Non-pigmented ciliary epithelial cell (primary cell): ENCODE data around the gene MDH2.
A peak's percentile ranks its signal among the peaks of the same experiment; 100 is the strongest.
"Not testable (repeated sequence)": the region's sequence is repeated elsewhere in the genome, so short reads cannot be mapped to it uniquely, and the experiment has no call there.

ENCODE experiments used
- DNase-seq: peaks from one replicate; pipeline ENCODE4 v3.0.0-alpha.2; 2010; ENCODE audit warnings: low read depth

The MDH2 gene, protein sequence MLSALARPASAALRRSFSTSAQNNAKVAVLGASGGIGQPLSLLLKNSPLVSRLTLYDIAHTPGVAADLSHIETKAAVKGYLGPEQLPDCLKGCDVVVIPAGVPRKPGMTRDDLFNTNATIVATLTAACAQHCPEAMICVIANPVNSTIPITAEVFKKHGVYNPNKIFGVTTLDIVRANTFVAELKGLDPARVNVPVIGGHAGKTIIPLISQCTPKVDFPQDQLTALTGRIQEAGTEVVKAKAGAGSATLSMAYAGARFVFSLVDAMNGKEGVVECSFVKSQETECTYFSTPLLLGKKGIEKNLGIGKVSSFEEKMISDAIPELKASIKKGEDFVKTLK

DNA sequence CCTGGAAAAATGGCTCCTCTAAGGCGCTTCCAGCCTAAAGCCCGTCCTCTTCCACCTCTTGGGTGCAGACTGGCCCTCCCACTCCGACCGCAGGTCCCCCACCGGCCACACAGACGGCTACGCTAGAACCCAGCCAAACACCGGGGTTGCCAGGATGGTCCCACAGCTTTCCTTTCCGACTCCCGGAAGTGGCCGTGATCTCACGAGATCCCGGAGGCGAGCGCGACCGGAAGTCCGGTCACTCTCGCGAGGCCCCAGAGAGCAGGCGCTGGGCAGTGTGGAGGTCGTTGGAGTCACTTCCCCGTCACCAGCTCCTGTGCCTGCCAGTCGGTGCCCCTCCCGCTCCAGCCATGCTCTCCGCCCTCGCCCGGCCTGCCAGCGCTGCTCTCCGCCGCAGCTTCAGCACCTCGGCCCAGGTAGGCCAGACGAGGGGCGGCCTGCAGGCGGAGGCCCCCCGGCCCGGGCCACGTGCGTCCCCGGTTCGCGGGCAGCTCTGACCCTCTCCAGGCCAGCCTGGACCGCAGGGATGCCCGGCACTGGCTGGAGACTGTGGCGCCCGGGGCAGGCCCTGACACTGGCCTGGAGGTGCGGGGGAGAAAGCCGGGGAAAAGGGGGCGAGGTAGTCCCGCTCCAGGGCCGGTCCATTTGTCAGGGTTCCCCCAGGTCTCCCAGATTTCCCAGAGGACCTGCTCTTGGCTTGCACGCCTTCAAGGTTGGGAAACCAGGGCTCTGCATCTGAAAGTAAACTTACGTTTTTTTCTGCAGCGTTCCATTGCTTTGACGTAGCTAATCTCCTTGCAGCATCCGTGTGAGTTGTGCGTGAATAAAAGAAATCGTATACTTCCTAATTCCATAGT, at the start of gene MDH2, which contains the start of gene STYXL1:
Gene MDH2, plus strand, starts transcription at position 296 of the 857 bp plus-strand sequence. Its CDS starts 55 bp downstream, at position 351.
Gene STYXL1, minus strand, starts transcription at position 190 of the 857 bp plus-strand sequence. CDS start 17,477 bp downstream, outside the sequence.
- DNase-seq: peak; percentile 72

DNA sequence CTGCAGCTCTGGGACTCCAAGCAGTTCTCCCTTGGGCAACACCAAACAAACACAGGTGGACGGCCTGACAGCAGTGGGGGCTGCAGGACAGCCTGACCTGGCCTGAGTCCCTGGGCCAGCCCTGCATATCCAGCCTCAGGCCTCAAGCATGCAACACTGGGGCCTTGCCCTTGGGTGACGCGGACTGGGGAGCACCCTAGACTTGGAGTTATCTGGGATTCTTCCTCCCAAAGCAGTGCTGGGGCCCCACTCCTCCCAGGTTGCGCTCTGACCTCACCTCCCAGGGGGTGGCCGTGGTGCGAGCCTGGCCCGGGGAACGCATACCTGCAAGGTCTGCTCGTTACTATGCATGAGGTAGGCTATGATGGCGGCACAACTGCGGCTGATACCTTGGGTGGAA, 47.3 kb upstream of the MDH2 start:
- DNase-seq: no peak

DNA sequence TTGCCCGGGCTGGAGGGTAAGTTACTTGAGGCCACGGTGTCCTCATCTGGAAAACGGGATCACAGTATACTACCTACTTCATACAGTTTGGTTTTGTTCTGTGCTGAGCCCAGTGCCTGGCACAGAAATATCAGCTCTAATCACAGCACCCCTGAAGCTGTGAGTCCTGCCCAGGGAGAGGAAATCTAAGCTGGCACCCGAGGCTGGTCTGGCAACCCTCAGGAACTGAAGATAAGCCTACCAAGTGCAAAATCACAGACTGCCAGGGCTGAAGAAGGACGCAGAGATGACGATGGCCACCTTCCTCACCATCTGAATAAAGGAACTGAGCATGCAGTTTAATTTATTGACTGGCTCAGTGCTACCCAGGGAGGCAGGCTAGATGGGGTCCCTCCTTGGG, 45.8 kb upstream of the MDH2 start:
- DNase-seq: no peak

DNA sequence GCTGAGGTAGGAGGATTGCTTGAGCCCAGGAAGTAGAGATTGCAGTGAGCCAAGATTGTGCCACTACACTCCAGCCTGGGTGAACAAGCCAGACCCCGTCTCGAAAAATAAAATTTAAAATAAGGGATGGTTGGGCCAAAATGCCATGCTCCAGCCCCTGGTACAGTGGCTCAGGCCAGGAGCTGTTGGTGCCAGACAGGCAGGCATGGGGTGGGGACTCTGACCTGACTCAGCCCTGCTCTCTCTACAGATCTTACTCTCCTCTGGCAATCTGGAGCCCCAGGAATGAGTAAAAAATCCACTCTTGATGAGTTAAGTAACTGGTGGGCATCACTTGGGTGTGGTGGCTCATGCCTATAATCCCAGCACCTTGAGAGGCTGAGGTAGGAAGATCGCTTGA, 45.1 kb upstream of the MDH2 start:
- DNase-seq: no peak

DNA sequence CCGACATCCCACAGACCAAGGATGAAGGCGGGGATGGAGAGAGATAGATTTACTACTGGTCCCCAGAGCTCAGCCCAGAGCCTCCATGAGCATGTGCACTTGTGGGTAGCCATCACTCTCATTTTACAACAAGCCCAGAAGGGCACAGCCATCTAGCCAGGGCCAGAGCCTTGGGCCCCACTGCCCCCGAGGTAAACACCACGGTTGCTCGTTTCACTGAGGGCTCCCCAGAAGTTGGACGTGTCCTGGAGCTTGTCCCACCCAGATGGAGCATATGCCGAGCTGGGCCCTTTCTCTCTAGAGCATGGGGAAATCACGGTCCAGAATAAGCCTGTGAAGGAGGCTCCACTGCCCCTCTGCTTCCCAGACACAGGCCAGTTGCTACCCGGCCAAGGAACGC, 44.6 kb upstream of the MDH2 start:
- no peak for DNase-seq

DNA sequence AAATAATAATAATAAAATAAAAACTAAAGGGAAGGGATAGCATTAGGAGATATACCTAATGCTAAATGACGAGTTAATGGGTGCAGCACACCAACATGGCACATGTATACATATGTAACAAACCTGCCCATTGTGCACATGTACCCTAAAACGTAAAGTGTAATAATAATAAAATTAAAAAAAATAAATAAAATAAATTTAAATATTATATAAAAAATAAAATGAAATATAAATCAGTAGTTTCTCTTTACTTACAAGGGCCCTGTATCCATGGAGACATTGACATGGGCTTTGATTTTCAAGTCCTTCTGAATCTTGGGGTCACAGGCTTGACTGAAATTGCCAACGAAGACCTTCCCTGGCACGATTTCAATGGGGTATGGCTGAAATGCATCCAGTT, 42.9 kb upstream of the MDH2 start:
- not testable (repeated sequence) for DNase-seq

DNA sequence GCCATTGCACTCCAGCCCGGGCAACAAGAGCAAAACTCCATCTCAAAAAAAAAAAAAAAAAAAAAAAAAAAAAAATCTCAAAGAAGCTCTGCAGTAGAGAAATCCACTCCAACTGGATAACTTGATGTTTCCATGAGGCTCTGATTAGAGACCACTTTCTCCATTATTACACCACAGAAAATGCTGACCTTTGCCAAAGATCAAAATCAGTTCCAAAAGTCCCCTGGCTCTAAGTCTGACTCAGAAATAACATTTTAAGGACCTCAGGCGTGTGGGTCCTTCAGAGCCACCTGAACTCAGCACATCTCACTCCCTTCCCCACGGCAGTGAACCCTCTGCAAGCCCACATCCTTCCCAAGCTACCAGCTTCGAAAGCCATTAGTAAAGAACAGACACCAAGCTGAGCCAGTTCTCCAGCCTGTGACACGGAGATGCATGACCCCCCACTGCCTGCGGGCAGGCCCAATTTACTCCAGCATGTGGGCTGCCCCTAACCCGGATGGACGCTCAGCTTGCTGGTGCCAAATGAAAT, 39.7 kb upstream of the MDH2 start:
- no peak for DNase-seq

DNA sequence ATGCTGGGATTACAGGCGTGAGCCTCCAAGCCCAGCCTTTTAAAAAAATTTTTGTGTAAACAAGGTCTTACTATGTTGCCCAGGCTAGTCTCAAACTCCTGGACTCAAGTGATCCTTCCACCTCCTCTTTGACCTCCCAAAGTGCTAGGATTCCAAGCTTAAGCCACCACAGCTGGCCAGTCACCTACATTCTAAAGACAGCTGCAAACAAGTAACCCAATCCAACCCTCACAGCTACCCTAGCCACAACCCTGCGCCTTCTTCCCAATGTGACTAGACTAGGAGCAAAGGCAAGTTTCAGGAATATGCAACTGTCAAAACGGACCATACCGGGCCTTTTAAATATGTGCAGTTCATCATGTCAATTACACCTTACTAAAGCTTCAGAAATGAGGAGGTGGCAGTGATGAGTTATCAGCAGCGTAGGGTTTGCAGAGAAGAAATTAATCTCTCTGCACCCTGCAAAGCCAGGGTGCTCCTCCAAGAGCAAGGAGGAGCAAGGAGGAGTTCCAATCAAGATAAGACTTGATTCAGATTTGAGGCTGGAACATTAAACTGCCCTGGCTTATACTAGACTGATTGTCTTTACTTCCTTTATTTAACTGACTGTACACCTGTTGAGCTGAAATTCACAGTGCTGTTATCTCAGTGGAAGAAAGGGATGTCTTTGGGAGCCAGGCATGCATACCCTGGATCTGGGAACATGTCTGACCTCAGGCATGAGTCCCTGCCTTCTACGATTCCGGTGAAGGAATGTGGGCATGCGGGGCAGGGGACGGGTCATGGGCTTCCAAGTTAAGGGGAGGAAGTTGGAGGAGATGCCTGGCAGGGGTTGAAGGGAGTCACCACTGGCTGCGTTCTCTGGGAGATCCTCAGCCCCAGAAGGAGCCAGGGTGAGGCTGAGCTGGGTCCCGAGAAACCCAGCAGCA, 38.0 kb upstream of the MDH2 start:
- DNase-seq: no peak

DNA sequence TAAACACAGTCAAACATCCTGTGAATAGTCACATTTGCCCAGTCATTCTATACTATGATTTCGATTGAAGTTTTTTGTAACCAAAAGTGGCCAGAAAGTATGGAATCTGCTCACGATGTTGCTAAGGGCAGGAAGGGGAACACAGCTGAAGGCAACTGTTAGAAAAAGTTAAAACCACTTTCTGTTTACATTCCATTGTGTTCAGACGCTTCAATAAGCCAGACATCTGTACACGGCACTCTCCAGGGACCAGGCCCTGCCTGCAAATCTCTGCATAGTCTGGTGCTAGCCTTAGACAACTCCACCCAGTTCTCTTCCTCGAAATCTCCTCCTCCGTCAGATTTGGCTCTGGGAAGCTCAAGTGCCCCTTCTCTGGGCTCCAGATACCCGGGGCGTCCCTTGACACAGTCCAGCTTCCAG, 36.5 kb upstream of the MDH2 start:
- DNase-seq: peak; percentile 48

DNA sequence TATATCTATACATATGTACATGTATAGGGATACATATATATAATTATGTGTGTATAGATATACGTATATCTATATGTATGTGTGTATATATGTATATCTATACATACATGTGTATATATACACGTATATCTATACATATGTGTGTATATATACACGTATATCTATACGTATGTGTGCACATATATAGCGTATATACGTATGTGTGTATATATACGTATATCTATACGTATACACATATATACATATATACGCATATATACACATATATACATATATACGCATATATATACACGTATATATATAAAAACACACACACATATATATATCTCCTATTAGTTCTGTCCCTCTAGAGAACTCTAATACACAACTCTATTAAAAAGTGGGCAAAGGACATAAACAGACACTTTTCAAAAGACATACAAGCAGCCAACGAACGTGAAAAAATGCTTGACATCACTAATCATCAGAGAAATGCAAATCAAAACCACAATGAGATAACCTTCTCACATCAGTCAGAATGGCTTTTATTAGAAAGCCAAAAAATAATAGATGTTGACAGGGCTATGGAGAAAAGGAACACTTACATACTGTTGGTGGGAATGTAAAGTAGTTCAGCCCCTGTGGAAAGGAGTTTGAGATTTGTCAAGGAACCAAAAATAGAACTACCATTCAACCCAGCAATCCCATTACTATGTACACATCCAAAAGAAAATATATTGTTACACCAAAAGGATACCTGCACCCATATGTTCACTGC, 31.5 kb upstream of the MDH2 start:
- DNase-seq: peak; percentile 37

DNA sequence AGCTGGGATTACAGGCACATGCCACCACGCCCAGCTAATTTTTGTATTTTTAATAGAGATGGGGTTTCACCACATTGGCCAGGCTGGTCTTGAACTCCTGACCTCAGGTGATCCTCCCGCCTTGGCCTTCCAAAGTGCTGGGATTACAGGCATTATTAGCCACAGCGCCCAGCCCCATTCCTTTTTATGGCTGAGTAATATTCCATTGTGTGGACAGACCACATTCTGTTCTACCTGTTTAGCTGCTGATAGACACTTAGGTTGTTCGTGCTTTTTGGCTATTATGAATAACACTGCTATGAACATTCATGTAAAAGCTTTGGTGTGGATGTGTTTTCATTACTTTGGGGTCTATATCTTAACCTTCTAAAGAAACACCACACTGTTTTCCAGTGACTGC, 29.4 kb upstream of the MDH2 start:
- DNase-seq: not testable (repeated sequence)

DNA sequence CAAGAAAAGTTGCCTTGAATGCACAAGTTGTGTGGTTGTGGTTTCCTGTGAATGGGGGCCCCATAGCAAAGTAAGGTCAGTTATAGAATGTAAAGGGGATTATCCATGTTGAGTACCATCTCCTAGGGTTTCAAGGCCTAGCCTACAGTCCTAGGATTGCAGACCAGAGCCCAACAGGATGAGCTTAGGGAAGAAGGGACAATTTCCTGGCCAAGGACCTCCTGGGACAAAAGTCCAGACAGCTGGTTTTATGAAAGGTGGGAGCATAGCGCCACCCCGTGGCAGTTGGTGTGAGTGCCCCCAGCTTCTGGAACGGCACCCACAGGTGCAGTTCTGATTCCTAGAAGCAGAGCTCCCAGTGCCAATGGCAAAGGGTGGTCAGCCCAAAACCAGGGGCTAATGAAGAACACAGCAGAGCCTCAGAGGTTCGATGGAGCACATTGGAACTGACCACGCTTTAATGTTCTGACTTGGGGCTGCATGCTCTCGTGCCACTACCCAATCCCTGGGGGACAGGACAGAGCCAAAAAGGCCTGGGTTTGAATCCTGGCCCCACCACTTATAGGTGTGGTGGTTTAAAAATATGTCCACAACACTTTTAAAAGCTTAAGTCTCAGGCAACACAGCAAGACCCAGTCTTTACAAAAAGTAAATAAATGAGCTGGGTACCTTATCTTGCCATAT, 27.7 kb upstream of the MDH2 start:
- DNase-seq: no peak

DNA sequence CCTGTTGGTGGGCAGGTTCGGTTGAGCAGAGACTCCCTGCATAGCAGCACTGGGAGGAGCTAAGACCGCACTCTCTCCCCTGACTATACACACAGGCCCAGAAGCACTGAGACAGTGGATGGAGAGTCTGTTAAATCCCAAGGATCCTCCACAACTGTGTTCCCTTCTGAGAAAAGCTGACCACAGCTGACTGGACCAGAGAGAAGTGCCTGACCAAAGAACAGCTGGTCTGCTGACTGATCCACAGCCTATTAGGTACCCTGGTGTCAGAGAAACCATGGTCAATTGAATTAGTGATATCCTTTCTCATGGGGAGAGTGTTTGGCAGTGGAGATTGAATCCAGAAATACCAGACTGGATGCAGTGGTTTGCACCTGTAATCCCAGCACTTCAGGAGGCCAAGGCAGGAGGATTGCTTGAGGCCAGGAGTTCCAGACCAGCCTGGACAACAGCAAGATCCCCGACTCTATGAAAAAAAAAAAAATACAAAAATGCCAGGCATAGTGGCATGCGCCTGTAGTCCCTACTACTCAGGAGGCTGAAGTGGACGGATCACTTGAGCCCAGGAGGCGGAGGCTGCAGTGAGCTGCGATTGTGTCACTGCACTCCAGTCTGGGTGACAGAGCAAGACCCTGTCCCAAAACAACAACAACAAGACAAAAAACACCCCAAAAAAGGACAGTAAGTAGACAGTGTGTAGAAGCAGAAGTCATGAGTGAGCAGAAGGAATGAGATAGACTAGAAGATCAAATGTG, 25.7 kb upstream of the MDH2 start:
- no peak for DNase-seq

DNA sequence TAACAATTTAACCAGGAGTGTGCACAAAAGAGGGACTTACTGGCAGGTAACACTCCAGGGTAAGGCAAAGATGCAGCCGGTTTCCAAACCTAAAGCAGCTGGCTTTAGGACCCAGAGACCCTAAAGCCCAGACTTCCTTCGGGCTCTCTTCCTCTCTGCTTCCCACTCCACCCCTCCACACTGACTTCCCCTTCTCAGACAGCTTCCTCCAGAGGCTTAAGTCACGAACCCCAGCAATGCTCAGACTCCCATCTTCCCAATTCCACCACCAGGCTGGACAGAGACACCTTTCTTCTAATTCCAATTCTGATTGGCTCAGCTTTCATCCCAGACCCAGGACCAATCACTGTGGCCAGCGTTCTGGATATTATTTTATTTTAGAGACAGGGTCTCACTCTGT, 24.9 kb upstream of the MDH2 start:
- no peak for DNase-seq

DNA sequence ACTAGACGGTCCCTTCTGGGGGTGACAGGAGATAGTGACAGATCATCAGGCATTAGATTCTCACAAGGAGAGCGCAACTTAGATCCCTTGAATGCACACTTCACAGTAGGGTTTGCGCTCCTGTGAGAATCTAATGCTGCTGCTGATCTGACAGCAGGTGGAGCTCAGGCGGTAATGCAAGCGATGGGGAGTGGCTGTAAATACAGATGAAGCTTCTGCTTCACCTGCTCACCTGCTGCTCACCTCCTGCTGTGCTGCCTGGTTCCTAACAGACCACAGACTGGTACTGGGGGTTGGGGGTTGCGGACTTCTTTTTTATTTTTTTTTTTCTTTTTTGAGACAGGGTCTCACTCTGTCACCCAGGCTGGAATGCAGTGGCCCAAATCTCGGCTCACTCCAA, 18.2 kb upstream of the MDH2 start:
- DNase-seq: not testable (repeated sequence)

DNA sequence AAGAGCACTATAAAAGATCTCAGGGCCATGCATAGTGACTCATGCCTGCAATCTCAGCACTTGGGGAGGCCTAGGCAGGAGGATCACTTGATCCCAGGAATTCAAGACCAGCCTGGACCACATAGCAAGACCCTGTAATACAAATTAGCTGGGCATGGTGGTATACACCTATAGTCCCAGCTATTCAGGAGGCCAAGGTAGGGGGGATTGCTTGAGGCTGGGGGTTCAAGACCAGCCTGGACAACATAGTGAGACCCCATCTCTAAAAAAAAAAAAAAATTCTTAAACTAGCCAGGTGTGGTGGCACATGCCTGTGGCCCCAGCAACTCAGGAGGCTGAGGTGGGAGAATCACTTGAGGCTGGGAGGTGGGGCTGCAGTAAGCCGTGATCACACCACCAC, 15.9 kb upstream of the MDH2 start:
- DNase-seq: no peak

DNA sequence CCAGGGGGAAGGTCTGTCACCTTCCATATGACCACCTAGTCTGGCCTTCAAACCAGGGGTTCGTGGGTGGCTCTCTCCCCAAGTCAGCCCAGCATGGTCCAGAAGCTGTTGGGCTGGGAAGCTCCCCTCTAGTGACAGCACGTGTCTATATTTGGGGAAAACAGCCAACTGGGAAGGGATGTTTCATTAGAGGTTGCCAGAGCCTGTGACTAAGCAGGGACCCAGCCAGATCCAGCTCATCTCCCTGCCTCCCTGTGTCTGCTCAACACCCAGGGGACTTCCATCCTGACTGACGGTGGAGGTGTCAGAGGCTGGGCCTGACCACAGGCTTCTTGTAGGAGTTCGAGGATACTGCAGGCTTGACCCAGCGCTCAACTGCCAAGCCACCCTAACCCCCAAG, 10.6 kb upstream of the MDH2 start:
- no peak for DNase-seq

DNA sequence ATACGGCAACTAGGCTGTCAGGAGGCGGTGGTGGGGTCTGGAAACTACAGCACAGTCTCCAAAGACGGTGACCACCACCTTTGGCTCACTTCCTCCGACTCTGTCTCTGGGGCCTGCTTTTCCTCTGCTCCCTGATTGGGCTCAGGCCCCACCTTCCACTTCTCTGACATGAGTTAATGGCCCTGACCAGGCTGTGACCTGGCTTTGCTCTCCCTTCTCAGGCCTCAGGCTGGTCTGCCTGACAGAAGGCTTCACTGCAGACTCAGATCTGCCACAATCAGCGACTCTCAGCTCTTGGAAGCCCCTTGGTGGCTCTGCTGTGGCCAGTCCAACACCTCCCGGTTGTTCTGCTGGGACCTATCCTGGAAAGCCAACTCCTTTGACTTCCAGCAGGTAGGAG, 7.8 kb upstream of the MDH2 start:
- no peak for DNase-seq

DNA sequence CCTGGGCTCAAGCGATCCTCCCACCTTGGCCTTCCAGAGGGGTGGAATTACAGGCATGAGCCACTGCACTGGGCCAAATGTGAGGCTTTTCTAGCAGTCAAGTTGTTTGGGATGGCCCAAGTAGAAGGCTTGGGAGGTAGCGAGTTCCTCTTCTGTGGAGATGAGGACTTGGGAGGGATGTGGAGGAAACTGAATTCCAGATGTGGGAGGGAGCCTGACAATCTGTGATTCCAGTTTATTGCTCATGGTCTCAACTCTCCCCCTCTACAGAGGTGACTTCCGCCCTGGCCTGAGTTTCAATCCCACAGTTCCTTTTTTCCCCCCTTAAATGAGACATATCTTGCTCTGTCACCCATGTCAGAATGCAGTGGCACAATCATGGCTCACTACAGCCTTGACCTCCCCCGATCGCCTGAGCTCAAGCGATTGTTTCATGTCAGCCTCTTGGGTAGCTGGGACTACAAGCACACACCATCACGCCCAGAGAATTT, 3.5 kb upstream of the MDH2 start:
- no peak for DNase-seq
